ENCODE results near the gene SIX4.

The SIX4 gene

GRCh38 chr14:60721326-60722106 is 2.6 kb downstream of the SIX4 start:
- peak; percentile 66 for DNase-seq

DNA sequence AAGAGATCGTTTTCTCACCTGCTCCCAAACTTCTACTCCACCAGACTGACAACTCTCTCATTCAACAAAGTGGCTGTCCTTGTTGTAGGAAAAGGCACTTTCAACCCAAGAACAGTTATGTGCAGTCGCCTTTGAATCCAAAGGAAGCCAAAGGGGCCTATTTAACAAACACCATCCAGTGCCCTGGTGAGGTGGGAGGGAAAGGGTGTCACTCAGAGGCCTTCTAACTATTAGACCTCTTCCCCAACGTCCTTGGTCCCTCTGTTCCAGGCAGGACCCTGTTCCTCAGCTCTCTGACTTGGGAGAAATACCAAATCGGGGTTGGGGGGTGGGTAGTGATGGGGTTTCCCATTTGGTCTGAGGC is 3.2 kb downstream of the SIX4 start:
- DNase-seq: no peak

DNA sequence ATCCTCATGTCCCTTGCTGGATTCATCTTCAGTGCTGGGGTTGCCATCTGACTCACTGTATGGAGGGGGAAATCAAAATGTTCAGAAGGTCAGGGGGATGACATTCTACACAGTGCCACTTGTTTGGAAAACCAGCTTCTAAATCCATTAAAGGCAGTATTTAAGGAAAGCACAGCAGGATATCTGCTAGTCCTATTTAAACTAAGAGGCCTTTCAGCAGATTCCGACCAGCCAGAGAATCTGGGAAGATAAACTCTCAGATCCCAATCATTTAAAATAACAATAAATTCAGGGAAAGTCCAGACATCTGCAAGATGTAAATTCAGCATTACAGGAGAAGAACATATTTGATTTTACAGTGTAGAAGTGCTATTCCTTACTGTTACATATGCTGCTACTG is 3.8 kb downstream of the SIX4 start:
- DNase-seq: no peak

DNA sequence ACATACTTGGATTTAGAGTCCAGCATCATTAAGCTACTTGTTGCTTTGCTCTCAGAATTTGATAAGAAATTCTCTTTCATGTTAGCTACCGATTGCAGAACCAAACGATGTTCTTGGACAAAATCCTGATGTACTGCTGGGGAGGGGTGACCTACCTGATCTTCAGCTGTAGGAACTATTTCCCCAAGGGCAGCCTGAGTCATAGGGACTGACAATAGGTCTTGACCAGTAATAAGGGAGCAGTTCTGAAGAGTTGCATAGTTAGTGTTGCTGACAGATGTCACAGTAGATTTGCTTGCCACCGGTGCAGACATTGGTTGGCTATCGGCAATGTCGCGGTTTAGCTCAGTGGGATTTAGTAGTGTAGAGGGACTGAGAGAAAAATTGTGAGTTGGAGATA is 10.6 kb downstream of the SIX4 start:
- DNase-seq: no peak

GRCh38 chr14:60710494-60710893 is 13.7 kb downstream of the SIX4 start:
- no peak for DNase-seq

DNA sequence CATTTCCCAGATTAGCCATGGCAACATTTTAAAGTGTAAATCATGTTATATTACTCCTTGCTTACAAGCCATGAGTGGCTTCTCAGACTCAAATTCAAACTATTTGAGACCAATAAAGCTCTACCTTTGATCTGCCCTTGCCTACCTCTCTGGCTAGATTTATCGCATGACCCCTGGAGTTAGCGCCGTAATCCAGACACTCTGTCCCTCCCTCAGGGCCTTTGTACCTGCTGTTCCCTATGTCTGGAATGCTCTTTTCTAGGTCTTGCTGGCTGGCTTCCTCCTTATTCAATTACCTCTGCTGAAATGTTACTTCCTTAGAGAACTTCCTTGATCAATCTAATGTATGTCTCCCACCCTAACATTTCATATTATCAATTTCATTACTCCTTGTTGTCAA is 16.3 kb downstream of the SIX4 start:
- DNase-seq: no peak

GRCh38 chr14:60705100-60705499 is 19.1 kb downstream of the SIX4 start:
- DNase-seq: peak; percentile 30

GRCh38 chr14:60700598-60700997 is 23.6 kb downstream of the SIX4 start:
- no peak for DNase-seq

GRCh38 chr14:60695327-60695726 is 28.8 kb downstream of the SIX4 start:
- DNase-seq: no peak

GRCh38 chr14:60691383-60692113 is 32.6 kb downstream of the SIX4 start:
- no peak for DNase-seq

- DNase-seq: no peak
These were observed 37.3 kb downstream of the SIX4 start for GRCh38 chr14:60686865-60687264.

DNA sequence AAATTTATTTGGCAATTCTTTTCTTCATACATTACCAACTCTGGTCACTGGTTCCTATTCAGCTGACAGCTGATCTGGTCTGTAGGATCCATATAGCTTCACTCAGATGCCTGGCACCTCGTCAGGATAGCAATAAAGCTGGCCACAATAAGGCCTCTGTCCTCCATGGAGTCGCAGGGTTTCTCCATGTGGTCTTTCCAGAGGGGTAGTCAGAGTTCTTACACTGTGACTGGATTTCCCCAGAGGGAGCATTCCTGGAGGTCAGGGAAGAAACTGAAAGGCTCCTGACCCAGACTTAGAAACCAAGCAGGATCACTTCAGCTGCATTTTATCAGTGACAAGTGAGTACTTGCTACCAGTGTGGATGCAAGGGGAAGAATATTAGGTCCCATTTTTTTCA is 39.9 kb downstream of the SIX4 start:
- no peak for DNase-seq

DNA sequence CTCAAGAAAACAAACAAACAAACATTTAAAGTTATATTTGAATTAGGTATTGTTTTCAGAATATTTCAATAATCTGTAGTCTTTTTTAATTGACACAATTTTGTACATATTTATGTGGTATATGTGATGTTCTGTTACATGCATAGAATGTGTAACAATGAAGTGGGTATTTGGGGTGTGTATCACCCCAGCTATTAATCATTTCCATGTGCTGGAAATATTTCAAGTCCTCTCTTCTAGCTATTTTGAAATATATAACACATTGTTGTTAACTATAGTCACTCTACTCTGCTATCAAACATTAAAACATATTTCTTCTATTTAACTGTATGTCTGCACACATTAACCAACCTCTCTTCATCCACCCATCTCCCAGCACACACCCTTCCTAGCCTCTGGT is 42.9 kb downstream of the SIX4 start:
- DNase-seq: no peak

DNA sequence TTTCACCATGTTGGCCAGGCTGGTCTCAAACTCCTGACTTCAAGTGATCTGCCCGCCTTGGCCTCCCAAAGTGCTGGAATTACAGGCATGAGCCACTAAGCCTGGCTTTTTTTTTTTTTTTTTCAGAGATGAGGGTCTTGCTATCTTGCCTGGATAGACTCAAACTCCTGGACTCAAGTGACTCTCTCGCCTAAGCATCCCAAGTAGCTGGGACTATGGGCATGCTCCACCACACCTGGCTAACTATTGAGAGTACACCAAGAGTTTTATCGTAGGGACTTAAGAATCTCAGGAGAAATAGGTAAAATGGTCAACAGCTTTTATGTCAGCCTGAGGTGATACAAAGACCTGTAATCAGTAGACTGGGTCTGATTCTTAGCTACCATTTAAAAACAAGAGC is 43.6 kb downstream of the SIX4 start:
- no peak for DNase-seq

DNA sequence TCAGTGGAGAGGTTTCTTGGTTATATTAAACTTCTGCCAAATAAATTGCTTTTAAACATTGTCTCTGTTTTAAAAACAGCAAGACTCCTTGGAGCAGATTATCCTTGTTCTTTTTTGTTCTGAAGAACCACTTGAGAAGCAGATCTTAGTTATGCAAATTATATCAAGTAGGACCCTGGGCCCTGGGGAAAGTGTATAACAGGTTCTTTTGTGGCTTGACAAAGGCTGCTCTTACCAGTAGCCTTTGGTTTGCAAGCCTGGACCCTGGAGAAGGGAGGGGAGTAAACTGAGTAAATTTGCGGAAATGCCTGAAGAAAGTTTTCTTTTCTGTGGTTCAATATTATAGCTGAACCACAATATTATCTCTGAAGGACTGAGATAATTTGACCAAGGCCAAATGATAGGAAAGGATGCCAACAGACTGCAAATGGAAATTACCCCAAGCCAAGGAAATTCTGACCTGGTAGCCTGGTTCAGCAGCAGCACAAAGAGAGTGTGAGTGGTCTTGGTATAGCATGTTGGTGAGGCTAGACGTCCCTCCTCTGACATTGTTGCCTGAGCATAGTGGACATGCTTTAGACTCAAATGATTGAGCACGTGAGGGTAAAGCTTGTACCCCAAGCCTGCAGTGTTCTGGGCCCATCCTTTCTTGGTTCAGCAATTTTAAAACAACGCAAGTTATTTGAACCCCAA is 44.4 kb downstream of the SIX4 start:
- no peak for DNase-seq

DNA sequence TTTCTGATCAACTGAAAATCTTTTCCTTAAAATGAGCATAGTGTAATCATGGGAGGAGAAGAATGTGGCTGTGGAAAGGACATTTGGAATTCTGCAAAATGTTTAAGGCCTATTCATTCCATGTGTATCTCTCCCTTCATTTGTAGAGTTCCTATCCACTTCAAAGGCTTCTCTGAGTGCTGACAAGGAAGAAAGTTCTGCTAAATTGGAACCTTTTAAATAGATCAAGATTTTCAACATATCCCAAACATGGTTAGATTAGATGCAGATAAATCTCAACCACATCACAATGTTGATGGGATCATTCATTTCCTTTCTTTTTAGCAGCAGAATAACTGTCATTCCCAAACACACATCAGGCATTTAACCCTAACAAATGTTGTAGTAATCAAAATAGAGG is 46.5 kb downstream of the SIX4 start:
- DNase-seq: no peak

GRCh38 chr14:60670989-60671388 is 53.2 kb downstream of the SIX4 start:
- DNase-seq: no peak

DNA sequence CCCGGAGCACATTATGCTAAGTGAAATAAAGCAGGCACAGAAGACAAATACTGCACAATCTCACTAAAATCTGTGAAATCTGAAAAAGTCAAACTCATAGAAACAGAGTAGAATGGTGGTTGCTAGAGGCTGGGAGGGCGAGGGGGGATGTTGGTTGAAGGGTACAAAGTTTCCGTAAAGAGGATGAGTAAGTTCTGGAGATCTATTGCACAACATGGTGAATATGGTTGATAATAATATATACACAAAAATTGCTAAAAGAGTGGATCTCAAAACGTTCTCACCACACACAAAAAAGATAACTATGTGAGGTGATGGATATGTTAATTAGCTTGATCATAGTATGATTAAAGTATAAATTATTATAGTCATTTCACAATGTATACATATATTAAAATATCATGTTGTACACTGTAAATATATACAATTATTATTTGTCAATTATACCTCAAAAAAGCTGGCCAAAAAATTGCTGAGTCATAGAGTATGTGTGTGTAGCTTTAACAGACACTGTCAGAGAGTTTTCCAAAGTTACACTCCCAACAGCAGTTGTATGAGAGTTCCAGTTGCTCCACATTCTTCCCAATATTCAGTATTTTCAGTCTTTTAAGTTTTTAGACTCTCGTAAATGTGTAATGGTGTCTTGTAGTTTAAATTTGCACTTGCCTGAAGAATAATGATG is 55.6 kb downstream of the SIX4 start:
- no peak for DNase-seq

DNA sequence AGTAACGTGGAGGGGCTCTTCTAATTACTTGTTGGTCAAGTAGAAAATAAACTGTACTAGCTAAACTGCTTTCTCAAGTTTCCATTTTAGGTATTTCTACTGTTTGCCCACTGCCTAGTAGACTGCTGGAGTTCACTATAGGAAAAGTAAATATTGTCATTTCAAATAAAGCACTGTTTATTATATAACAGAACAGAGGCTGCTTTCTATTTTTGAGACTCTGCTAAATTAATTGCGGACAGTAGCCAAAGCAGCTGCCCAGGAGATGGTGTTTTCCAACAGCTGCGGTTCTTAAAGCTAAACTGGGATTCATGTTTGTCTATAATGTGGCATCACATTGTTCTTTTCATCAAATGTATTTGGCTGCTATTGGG is 59.0 kb downstream of the SIX4 start:
- no peak for DNase-seq

GRCh38 chr14:60662982-60663381 is 61.2 kb downstream of the SIX4 start:
- peak; percentile 66 for DNase-seq

GRCh38 chr14:60661721-60662120 is 62.4 kb downstream of the SIX4 start:
- no peak for DNase-seq
